ENCODE results near the gene ETFA.
A peak's percentile ranks its signal among the peaks of the same experiment; 100 is the strongest.

Gene ETFA

DNA sequence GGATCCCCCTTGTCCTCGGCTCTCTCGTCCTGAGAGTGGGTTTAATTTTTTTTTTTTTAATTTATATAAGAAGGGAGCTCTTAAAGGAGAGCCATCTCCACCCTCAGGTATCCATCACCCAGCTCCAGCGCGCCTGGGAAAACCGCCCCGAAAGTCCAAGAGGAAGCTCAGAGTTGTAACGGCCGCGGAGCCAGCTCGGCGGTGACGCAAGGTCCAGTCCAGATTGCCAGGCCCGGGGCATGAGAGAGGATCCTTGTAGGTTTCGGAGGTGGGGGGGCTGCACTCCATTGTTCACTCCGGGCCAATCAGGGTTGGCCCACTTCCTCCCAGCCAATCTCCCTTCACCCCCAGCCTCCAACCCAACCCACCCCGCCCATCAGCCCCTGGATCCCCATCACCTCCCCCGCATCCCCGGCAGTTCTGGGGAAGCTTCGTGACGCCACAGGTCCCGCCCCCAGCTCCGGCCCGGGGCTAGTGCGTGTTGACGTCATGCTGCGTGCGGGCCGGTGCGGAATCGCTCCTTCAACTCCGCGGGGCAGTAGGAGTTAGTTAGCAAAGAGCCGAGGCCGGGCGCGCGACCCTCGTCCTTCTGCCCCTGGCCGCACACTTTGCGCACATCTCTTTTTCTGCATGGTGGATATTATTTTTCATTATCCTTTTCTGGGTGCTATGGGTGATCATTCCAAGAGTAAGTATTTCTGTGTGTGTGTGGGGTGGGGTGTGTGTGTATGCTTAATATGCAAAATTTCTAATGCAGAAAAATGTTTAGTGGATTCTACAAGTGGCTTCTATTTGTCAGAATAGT lies 25.2 kb upstream of the ETFA start, which contains the start of gene ISL2:
Gene ISL2, plus strand, starts transcription at position 520 of the 805 bp plus-strand sequence. Its CDS starts 111 bp downstream, at position 631.
- DNase-seq (ENCODE audit: low spot score in 2 of 2): peak in 1 of 2 donors; percentile 42
- H3K27me3 Mint-ChIP-seq: peaks cover 33% of the 10 kb centered on the region
- peak within 1 kb of the TSS; percentile 82 for H3K4me3 Mint-ChIP-seq
- H3K36me3 Mint-ChIP-seq: peaks cover 4% of the 10 kb centered on the region
- ATAC-seq (ENCODE audit: low read depth): peak; percentile 38
- peaks cover 3% of the 10 kb centered on the region for H3K9me3 Mint-ChIP-seq
- peaks cover 42% of the 10 kb centered on the region for H3K4me1 Mint-ChIP-seq
- H3K27ac Mint-ChIP-seq: peak within 1 kb of the TSS; percentile 87

DNA sequence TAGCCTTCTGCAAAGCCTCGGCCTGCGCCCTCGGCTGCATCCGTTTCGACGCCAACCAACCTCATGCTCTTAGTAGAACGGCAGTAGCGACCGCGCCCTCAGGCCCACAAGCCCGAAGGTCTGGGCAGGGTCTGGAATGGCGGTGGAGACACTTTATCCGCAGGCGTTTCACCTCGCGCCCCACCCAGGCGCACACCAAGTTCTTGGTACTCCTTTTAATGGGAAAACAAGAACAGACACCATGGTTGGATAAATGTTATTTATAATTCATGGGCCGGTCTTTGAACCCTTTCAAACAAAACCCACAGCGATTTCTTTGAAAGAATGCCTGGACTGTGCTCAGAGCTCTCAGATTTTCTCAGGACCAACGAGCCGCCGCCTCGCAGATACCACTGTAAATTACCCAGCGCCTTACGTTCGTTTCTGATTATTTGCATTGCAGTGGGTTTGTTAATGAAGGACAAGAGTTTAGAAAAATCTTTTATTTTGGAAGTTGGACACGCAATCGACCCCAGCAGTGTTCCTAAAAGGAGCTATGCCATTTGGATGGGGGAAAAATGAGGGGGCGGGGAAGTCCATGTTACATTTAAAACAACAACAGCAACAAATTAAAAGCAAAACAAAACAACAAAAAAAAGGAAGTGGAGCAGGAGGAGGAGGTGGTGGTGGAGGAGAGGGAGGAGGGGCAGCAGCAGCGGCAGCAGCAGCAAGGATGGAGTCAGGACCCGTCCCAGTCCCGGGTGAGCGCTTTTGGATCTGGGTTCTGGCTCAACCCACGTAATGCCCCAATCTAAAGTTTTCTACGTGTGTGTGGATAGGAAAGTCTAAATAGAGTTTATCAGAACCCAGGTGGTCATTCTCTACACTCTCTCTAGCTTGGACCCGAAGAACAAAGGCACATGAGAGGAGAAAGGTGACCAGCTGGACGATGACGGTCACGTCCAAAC lies 24.3 kb upstream of the ETFA start:
- peak; percentile 45 for ATAC-seq (ENCODE audit: low read depth)
- peak overlapping the region; percentile 18 for H3K27ac Mint-ChIP-seq
- DNase-seq (ENCODE audit: low spot score in 2 of 2): no peak
- peaks cover 3% of the 10 kb centered on the region for H3K9me3 Mint-ChIP-seq
- H3K36me3 Mint-ChIP-seq: peaks cover 4% of the 10 kb centered on the region
- H3K27me3 Mint-ChIP-seq: peaks cover 34% of the 10 kb centered on the region
- peaks cover 38% of the 10 kb centered on the region for H3K4me1 Mint-ChIP-seq
- peak overlapping the region; percentile 82 for H3K4me3 Mint-ChIP-seq

DNA sequence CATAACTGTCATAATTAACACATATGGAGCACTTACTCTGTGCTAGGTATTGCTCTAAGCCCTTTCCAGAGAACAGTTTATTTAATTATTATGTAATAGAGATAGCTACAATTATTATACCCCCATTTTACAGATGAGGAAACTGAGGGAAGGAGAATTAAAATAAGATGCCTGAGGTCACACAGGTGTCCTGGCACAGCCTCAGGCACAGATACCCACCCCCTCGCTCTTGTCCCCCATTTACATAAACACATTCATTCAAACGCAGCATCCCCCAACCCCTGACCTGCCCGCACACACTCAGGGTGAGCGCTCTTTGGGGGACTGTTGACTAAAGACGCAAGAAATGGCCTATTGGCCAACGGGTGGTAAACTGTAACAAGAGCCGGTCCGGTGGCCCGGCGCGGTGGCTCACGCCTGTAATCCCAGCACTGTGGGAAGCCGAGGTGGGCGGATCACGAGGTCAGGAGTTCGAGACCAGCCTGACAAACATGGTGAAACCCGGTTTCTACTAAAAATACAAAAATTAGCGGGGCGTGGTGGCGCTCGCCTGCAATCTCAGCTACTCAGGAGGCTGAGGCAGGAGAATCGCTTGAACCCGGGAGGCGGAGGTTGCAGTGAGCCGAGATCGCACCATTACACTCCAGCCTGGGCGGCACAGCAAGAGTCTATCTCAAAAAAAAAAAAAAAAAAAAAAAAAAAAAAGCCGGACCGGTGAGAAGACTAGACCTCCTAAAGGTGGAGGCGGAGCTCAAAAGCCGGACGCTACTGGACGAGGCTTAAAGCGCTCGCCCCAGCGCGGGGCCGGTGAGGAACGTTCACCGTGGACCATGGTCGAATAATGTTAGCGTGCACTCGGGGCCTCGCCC lies 23.4 kb upstream of the ETFA start:
- Mint-ChIP-seq H3K27me3 (peaks cover 34% of the 10 kb centered on the region), H3K27ac (peak overlapping the region; percentile 18), H3K4me3 (peak overlapping the region; percentile 82), H3K36me3 (peaks cover 4% of the 10 kb centered on the region), H3K4me1 (peaks cover 29% of the 10 kb centered on the region), H3K9me3 (peaks cover 3% of the 10 kb centered on the region)
- ATAC-seq (ENCODE audit: low read depth) (no peak), DNase-seq (ENCODE audit: low spot score in 2 of 2) (no peak)

DNA sequence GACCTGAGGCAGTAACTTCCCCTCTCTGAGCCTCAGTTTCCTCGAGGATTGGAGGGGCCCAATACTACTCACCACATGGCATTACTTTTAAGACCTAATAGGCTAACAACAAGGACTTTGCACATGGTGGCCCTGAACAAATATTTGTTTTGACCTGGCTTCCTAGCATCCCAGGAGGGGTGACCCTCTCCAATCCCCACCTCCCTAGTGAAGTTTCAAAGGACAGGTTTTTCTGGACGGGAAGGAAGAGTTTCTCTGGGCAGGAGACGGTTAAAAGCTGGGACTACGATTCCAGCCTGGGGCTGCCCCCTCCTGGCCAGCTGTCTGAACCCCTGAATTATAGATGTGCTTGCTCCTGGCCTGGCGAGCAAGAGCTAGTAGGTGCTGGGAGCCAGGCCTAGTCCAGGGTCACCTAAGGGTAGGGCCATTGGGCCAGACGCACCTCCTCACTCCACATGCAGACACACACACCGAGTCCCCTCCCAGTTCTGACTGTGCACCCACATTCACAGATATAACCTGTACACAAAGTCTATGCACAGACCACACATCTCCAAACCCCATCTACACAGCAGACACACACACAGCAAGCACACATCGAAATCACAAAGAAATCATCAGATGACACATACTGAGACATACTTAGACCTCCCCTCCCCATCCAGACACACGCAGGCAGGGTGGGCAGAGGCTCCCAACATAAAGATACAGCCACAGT lies 22.6 kb upstream of the ETFA start:
- Mint-ChIP-seq H3K27me3 (peaks cover 36% of the 10 kb centered on the region), H3K36me3 (peaks cover 4% of the 10 kb centered on the region), H3K9me3 (peaks cover 3% of the 10 kb centered on the region), H3K27ac (peak overlapping the region; percentile 18), H3K4me1 (peaks cover 26% of the 10 kb centered on the region), H3K4me3 (no peak overlapping the region)
- DNase-seq (ENCODE audit: low spot score in 2 of 2): no peak
- ATAC-seq (ENCODE audit: low read depth): no peak

DNA sequence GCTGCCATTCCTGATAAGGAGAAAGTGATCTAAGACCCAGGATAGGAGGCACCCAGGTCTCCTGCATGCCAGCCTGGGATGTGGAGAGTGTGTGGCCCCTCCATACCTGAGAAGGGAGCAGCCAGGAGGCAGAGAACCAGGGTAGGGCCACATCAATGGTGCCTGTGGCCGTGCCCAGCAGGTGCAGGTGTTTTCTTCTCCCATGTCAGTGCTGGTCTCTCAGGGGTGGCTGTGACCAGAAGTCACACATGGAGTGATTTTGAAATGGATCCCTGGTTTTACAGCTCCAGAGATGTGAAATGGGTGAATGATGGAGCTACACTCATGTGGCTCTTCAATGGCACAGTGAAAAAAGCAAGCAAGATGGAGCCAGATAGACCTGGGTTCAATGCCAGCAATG lies 22.0 kb upstream of the ETFA start:
- Mint-ChIP-seq H3K27me3 (peaks cover 31% of the 10 kb centered on the region), H3K4me3 (no peak overlapping the region), H3K27ac (no peak overlapping the region), H3K36me3 (no peaks in the 10 kb centered on the region), H3K9me3 (no peaks in the 10 kb centered on the region), H3K4me1 (peaks cover 20% of the 10 kb centered on the region)
- ATAC-seq (ENCODE audit: low read depth): no peak
- no peak for DNase-seq (ENCODE audit: low spot score in 2 of 2)

DNA sequence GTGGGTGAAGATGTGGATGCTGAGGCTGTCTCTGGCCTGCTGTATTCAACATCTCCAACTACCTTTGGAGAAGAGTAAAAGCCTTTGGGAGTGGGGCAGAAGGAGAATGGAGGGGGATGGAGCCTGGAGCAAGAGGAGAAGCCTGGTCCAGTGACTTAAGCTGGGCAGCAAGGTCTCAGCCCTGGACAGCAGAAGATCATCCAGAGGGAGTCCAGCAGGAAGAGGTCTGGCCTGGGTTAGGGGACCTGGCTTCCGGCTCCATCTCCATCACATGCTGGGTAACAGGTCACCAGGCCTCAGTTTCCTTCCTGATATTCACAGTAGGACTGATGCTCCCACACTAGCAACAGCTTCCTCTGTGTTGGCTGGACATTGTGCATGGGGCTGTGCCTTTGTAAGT lies 21.5 kb upstream of the ETFA start:
- Mint-ChIP-seq H3K4me1 (peaks cover 20% of the 10 kb centered on the region), H3K27me3 (peaks cover 34% of the 10 kb centered on the region), H3K27ac (no peak overlapping the region), H3K36me3 (no peaks in the 10 kb centered on the region), H3K4me3 (no peak overlapping the region), H3K9me3 (no peaks in the 10 kb centered on the region)
- no peak for ATAC-seq (ENCODE audit: low read depth)
- no peak for DNase-seq (ENCODE audit: low spot score in 2 of 2)

DNA sequence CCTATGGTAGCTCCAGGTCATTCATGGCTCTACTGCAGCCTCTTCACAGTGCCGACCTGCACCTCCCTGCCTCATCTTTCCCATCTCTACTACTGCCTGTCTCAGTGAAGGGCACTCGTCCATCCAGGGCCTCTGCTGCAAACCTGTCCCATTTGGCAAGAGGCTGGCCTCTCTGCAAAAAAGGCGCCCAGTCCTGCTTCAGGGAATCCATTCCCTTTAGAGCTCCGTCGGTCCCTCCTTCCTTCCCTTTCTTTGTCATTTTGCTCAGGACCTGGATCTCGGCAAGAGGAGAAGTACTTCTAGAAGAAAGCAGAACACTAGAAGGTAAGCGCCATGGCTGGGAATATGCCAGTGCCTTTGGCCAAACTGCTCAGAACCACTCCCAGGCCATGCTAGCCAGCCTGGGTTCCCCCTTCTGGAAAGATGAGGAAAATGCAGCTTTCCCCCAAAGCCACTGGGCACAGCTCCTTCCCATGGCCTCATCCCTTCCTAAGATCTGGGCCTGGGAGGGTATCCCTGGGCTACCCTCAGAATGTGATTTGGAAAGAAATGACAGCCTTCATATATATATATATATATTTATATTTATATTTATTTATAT lies 18.9 kb upstream of the ETFA start:
- Mint-ChIP-seq H3K27ac (no peak overlapping the region), H3K4me3 (no peak overlapping the region), H3K36me3 (no peaks in the 10 kb centered on the region), H3K27me3 (peaks cover 27% of the 10 kb centered on the region), H3K4me1 (peaks cover 5% of the 10 kb centered on the region), H3K9me3 (no peaks in the 10 kb centered on the region)
- DNase-seq (ENCODE audit: low spot score in 2 of 2) (no peak), ATAC-seq (ENCODE audit: low read depth) (no peak)

DNA sequence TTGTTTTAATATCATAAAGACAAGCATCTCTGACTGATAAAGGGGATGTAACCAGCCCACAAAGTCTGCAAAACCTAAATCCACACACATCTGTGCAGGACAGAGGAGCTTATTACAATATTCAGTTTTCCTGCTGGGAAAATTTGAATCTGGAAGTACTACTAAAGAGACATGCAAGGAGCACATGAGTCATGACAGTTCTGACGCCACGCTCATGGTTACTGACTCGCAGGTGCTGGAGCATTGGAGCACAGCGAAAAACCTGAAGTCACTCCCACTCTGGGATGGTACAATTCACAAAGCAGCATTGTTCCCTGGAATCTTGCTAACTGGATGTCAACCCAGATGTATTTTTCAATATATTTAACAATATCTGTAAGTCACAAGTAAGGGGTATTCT lies 17.7 kb upstream of the ETFA start:
- Mint-ChIP-seq H3K9me3 (no peaks in the 10 kb centered on the region), H3K4me1 (peaks cover under 1% of the 10 kb centered on the region), H3K36me3 (no peaks in the 10 kb centered on the region), H3K27me3 (peaks cover 21% of the 10 kb centered on the region), H3K4me3 (no peak overlapping the region), H3K27ac (no peak overlapping the region)
- DNase-seq (ENCODE audit: low spot score in 2 of 2) (no peak), ATAC-seq (ENCODE audit: low read depth) (no peak)

DNA sequence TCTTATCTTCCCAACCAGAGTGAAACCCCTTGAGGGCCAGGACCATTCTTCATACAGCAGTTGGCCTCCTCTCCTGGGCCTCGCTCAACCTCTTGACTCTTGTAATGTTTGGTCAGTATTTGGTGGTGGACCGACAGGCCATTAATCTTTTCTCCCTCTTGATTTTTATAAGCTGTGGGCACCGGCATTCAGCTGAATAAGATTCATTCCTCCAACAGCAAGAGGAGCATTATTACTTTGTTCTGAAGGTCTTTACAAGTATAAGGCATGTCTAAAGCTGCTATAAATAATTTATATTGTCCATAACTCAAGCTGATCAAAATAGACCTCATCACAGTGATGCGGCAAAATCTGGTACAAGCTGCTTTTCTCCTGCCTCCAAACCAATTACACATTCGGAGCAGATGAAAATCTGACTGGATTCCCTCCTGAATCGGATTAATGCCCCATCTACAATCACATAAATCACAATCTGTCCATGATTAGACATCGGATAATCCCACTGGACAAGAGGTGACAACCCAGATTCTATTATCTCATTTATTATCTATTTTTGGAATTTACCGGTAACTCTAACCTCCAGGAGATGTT lies 16.9 kb upstream of the ETFA start:
- DNase-seq (ENCODE audit: low spot score in 2 of 2) (no peak), ATAC-seq (ENCODE audit: low read depth) (no peak)
- H3K27me3 Mint-ChIP-seq: peaks cover 21% of the 10 kb centered on the region
- H3K27ac Mint-ChIP-seq: no peak overlapping the region
- H3K36me3 Mint-ChIP-seq: no peaks in the 10 kb centered on the region
- no peaks in the 10 kb centered on the region for H3K4me1 Mint-ChIP-seq
- no peak overlapping the region for H3K4me3 Mint-ChIP-seq
- H3K9me3 Mint-ChIP-seq: no peaks in the 10 kb centered on the region

DNA sequence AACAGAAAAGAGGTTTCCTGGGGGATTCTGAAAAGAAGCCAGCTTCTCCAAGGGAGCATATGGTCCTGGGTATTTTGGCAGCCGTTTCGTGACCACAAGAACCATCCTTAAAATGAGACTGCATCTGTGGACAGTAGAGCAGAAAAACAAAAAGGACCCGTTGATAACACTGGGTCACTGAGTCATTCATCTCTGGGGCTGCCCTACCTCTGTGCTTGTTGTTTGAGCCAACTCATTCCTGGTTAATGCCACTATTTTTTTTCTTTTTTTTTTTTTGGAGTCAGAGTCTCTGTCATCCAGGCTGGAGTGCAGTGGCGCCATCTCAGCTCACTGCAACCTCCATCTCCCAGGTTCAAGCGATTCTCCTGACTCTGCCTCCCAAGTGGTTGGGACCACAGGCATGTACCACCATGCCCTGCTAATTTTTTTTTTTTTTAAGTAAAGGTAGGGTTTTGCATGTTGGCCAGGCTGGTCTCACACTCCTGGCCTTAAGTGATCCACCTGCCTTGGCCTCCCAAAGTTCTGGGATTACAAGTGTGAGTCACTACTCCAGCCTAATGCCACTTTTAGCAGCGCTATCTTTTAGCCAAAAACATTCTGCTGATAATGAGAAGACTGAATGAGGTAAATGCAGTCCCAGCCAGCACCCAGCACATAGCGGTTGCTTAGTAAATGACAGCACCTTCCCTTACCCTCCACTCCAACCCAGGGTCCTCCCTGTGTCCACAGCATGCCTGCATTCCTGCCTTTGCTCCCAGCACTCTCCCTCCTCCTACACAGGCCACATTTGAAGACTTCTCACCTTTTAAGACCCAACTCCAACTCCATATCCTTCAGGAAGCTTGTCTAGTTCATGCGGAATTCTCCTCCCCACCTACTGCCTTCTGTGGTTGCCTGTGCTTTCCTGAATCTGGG lies 16.2 kb upstream of the ETFA start:
- no peak overlapping the region for H3K27ac Mint-ChIP-seq
- no peaks in the 10 kb centered on the region for H3K9me3 Mint-ChIP-seq
- no peaks in the 10 kb centered on the region for H3K36me3 Mint-ChIP-seq
- DNase-seq (ENCODE audit: low spot score in 2 of 2) (no peak), ATAC-seq (ENCODE audit: low read depth) (no peak)
- H3K4me3 Mint-ChIP-seq: no peak overlapping the region
- H3K27me3 Mint-ChIP-seq: peaks cover 21% of the 10 kb centered on the region
- no peaks in the 10 kb centered on the region for H3K4me1 Mint-ChIP-seq

DNA sequence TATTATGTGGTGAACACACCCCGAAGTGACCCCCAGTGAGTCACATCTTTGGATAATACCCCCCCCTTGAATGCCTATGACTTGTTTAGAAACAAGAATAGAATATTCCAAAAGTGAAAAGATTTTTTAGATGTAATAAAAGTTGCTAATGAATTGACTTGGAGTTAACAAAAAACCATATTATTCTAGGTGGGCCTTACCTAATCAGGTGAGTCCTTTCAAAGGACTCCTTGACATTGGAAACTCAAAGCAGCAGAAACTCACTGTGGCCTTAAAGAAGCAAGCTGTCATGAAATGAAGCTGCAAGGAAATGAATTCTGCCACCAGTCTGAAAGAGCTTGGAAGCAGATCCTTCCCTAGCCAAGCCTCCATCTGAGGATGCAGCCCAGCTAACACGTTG lies 14.4 kb upstream of the ETFA start:
- no peak overlapping the region for H3K27ac Mint-ChIP-seq

DNA sequence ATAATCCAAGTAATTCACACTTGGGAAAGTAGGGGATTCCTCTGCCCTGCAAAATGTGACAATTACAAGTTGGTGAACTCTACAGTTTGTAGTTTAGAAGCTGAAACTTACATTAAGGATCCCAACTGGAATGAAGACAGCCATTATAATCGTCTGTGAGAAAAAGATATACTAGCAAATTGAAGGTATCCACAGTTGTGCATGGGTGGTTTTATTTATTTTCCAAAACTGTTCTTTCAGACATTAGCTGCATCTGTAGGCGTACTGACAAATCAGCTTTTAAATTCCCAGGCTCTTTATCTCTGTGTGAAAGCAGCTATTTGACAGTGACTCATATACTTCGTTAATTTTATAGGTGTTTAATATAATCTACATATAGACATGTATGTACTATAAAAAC lies 12.8 kb upstream of the ETFA start:
- Mint-ChIP-seq H3K4me3 (no peak overlapping the region), H3K27ac (no peak overlapping the region), H3K9me3 (no peaks in the 10 kb centered on the region), H3K4me1 (no peaks in the 10 kb centered on the region), H3K36me3 (no peaks in the 10 kb centered on the region), H3K27me3 (peaks cover 19% of the 10 kb centered on the region)
- no peak for ATAC-seq (ENCODE audit: low read depth)
- DNase-seq (ENCODE audit: low spot score in 2 of 2): no peak

More for the DNA sequence above, 14.4 kb upstream of the ETFA start:
- Mint-ChIP-seq H3K4me3 (no peak overlapping the region), H3K9me3 (no peaks in the 10 kb centered on the region), H3K36me3 (no peaks in the 10 kb centered on the region), H3K27me3 (peaks cover 25% of the 10 kb centered on the region), H3K4me1 (no peaks in the 10 kb centered on the region)
- DNase-seq (ENCODE audit: low spot score in 2 of 2) (no peak), ATAC-seq (ENCODE audit: low read depth) (no peak)
